HepG2 (cell line): Measurements from ENCODE around the gene ADCY9. TPM values are rescaled to one million over a fixed set of nuclear protein-coding genes. Genes with fewer than 3 reads are reported as not detected.
A peak's percentile ranks its signal among the peaks of the same experiment; 100 is the strongest.

Experiments used
- FOXO1 ChIP-seq: sonication (generic); formaldehyde crosslinking; IDR thresholded peaks from 2 replicates; pipeline ENCODE4 v1.4.0; 2020; ENCODE audit warnings: missing genetic modification reagents
- HMGXB4 ChIP-seq, 2 experiments: sonication (generic) in 1 of 2; formaldehyde crosslinking in 1 of 2; IDR thresholded peaks; 2 replicates each; pipeline versions ENCODE4 v1.4.0 to v1.6.1; 2018 to 2020; ENCODE audit warnings: missing genetic modification reagents in 2 of 2, borderline replicate concordance in 1 of 2, low read depth in 1 of 2, mild to moderate bottlenecking in 1 of 2, missing biosample characterization in 1 of 2
- KLF13 ChIP-seq: sonication (generic); formaldehyde crosslinking; IDR thresholded peaks from 2 replicates; pipeline ENCODE4 v1.4.0; 2020; ENCODE audit warnings: mild to moderate bottlenecking, missing genetic modification reagents
- SIN3B ChIP-seq: fragments of 150-350 bp; IDR thresholded peaks from 2 replicates; pipeline ENCODE4 v1.6.1; 2014; ENCODE audit warnings: low read length
- THAP11 ChIP-seq: IDR thresholded peaks from 2 replicates; pipeline ENCODE4 v1.6.1; 2016; ENCODE audit warnings: missing biosample characterization, missing genetic modification reagents
- TIGD3 ChIP-seq: sonication (generic); formaldehyde crosslinking; IDR thresholded peaks from 2 replicates; pipeline ENCODE4 v1.5.1; 2020; ENCODE audit warnings: mild to moderate bottlenecking, missing genetic modification reagents, borderline replicate concordance
- ZBTB25 ChIP-seq: IDR thresholded peaks from 2 replicates; pipeline ENCODE4 v1.6.1; 2018; ENCODE audit warnings: missing genetic modification reagents
- ZNF256 ChIP-seq: sonication (generic); formaldehyde crosslinking; conservative IDR thresholded peaks from 2 replicates; pipeline ENCODE4 v1.4.0; 2020; ENCODE audit warnings: missing genetic modification reagents
- ZNF407 ChIP-seq: sonication (generic); formaldehyde crosslinking; IDR thresholded peaks from one replicate; pipeline ENCODE4 v1.5.1; 2020; ENCODE audit warnings: mild to moderate bottlenecking, missing genetic modification reagents; ENCODE audit errors: not compliant biosample characterization
- ZNF441 ChIP-seq: sonication (generic); formaldehyde crosslinking; IDR thresholded peaks from 2 replicates; pipeline ENCODE4 v1.7.0; 2021; ENCODE audit warnings: missing genetic modification reagents, borderline replicate concordance
- ZNF496 ChIP-seq: sonication (generic); formaldehyde crosslinking; IDR thresholded peaks from 2 replicates; pipeline ENCODE4 v1.8.1; 2023; ENCODE audit warnings: mild to moderate bottlenecking, moderate library complexity, missing genetic modification reagents; ENCODE audit not compliant: insufficient replicate concordance
- ZNF569 ChIP-seq: sonication (generic); formaldehyde crosslinking; IDR thresholded peaks from 2 replicates; pipeline ENCODE4 v1.5.0; 2020; ENCODE audit warnings: mild to moderate bottlenecking, missing genetic modification reagents, moderate library complexity, borderline replicate concordance
- polyA plus RNA-seq, 8 experiments: library from polyadenylated mRNA; depleted of rRNA in 3 of 8; stranded (reverse) in 7 of 8; unstranded in 1 of 8; fragments of >200 nt; fragmentation: Illumina TruSeq in 4 of 8; extraction: Trizol in 4 of 8; gene quantifications; 2 replicates each; pipeline versions ENCODE4 v1.2.1 to v1.2.3, GENCODE V29; 2011 to 2016; ENCODE audit warnings: low read depth in 4 of 8, missing spikeins in 1 of 8, mixed read lengths in 1 of 8; ENCODE audit not compliant: insufficient read depth in 1 of 8
- total RNA-seq, 5 experiments: library from RNA; depleted of rRNA; stranded (reverse); fragments of >200 nt; fragmentation: Illumina TruSeq; extraction: Trizol; gene quantifications; 2 replicates each; pipeline ENCODE4 v1.2.3, GENCODE V29; 2016; ENCODE audit warnings: low read depth in 1 of 5

The ADCY9 gene
- total and polyA plus RNA-seq, 2 of the 13 experiments (the other 11 are each of a cell fraction or from before 2014, with no cell fraction given), result 11.2 to 13.9 TPM

- TF ChIP-seq ZNF407 (no peak), TIGD3 (no peak), FOXO1 (no peak; the same call in 1 of the 2 replicates), ZNF441 (CRISPR knock-in tag) (no peak), ZNF256 (CRISPR knock-in tag) (no peak), ZBTB25 (CRISPR knock-in tag) (no peak), SIN3B (no peak; the same call in 1 of the 2 replicates), HMGXB4 (CRISPR knock-in tag; IDR thresholded peaks at IDR 0.05; ENCODE audit: borderline replicate concordance in 1 of 2, low read depth in 1 of 2) (peak; percentile 34; a peak in 1 of 4 replicates), KLF13 (no peak), ZNF569 (CRISPR knock-in tag) (no peak), THAP11 (0 out of 2 replicates have a peak, but pooled peaks have one; percentile 7), ZNF496 (CRISPR knock-in tag) (no peak)
Measured at GRCh38 chr16:4113358-4114256, 2.6 kb downstream of the ADCY9 start (continued).
